HCT116 (cell line): Measurements from ENCODE around the gene LRRC14B.

Experiments used
- POLR2AphosphoS5 ChIP-seq: IDR thresholded peaks from 2 replicates; pipeline ENCODE4 v1.6.1; 2011; ENCODE audit warnings: mild to moderate bottlenecking, low read depth, low read length, moderate library complexity
- TF ChIP-seq, protein P1 (sequence below), 3 experiments: fragments of 200-600 bp in 1 of 3; sonication (generic) in 1 of 3; IDR thresholded peaks in 2 of 3; conservative IDR thresholded peaks in 1 of 3; 2 replicates each; pipeline ENCODE4 v1.5.1; 2012 to 2017; ENCODE audit warnings: low read depth in 2 of 3, low read length in 2 of 3, antibody characterized with exemption in 1 of 3, borderline replicate concordance in 1 of 3, control low read depth in 1 of 3, mild to moderate bottlenecking in 1 of 3, mixed read lengths in 1 of 3, mixed run types in 1 of 3, moderate library complexity in 1 of 3; ENCODE audit not compliant: insufficient read depth in 1 of 3

DNA sequence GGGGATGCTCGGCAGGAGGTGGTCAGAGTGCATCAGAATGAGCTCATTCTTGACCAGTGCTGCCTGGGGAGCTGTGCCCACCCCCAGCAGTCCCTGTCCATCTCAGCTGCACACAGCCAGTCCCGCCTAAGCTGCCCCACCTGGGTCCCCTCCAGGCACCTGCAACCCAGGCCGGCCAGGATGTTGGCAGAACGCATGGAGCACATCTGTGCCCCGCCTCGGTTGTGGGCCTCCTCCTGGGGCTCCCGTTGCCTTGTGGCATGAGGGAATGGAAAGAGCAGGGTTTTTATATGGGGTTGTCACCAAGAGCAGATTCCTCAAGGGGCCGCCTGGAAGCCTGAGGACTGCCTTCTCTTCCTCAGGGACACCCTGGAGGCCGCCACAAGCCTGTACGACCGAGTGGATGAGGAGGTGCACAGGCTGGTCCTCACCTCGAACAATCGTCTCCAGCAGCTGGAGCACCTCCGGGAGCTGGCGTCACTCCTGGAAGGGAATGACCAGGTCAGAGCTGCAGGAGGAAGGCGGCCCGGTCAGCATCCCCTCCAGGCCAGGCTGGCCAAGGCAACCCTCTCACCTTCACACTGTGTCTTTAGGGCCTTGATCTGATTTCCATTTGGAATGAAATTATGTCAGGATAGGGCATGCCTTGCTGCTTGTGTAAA lies 34.8 kb upstream of the LRRC14B start:
- TF ChIP-seq, protein P1, sequence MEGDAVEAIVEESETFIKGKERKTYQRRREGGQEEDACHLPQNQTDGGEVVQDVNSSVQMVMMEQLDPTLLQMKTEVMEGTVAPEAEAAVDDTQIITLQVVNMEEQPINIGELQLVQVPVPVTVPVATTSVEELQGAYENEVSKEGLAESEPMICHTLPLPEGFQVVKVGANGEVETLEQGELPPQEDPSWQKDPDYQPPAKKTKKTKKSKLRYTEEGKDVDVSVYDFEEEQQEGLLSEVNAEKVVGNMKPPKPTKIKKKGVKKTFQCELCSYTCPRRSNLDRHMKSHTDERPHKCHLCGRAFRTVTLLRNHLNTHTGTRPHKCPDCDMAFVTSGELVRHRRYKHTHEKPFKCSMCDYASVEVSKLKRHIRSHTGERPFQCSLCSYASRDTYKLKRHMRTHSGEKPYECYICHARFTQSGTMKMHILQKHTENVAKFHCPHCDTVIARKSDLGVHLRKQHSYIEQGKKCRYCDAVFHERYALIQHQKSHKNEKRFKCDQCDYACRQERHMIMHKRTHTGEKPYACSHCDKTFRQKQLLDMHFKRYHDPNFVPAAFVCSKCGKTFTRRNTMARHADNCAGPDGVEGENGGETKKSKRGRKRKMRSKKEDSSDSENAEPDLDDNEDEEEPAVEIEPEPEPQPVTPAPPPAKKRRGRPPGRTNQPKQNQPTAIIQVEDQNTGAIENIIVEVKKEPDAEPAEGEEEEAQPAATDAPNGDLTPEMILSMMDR (IDR thresholded peaks at IDR 0.05 in 2 of 3, conservative IDR thresholded peaks at IDR 0.05 in 1 of 3; ENCODE audit: borderline replicate concordance in 1 of 3, insufficient read depth in 1 of 3, low read depth in 2 of 3, low read length in 2 of 3) = no peak
- TF ChIP-seq POLR2AphosphoS5 = no peak
